HCT116 (cell line): ENCODE results near the gene CSNK1G1. TPM values are rescaled to one million over a fixed set of nuclear protein-coding genes. Genes with fewer than 3 reads are reported as not detected.

Experiments
- ATAC-seq: fragments of 200-7000 bp; cut with Tn5 transposase; 2 replicates; pipeline ENCODE4 v1.9.1; 2020; ENCODE audit warnings: mild to moderate bottlenecking, moderate library complexity
- BruUV-seq: library from RNA; stranded (reverse); fragments of 400-500 nt; replicated peaks from 2 replicates; lab custom pipeline; 2021; lab: Mats Ljungman, UMichigan
- CTCF ChIA-PET: fragments of 300-600 bp; sonication (Branson Sonifier 250); formaldehyde crosslinking; loops from one replicate; lab custom pipeline; 2021; ENCODE audit warnings: antibody characterized with exemption; lab: Charles Lee
- POLR2A ChIA-PET: fragments of 300-600, 350-600 bp; sonication (Branson Sonifier 250); formaldehyde crosslinking; loops from one replicate; lab custom pipeline; 2021; ENCODE audit warnings: antibody characterized with exemption; lab: Charles Lee
- RAD21 ChIA-PET, 2 experiments: fragments of 300-600 bp; sonication (Branson Sonifier 250); formaldehyde crosslinking; loops; one replicate each; lab custom pipeline; 2023; ENCODE audit warnings: low total read pairs in 2 of 2; ENCODE audit not compliant: uncharacterized antibody in 2 of 2, unreplicated experiment in 2 of 2, low non-redundant PET in 1 of 2; lab: Charles Lee
- DNase-seq: peaks from one replicate; pipeline ENCODE4 v3.0.0-alpha.2; 2010; ENCODE audit warnings: low read depth, low spot score
- H2AFZ ChIP-seq: fragments of 200-600 bp; shearing (Covaris generic), sonication (generic); 2 replicates; pipeline ENCODE4 v1.6.1; 2017; ENCODE audit warnings: low read depth, mixed run types, mixed read lengths, antibody characterized with exemption, low read length; ENCODE audit not compliant: poor library complexity, severe bottlenecking
- H3K27ac ChIP-seq: 2 replicates; pipeline ENCODE4 v1.5.1; 2012; ENCODE audit warnings: low read depth, low read length
- H3K27me3 ChIP-seq: fragments of 200-600 bp; sonication (generic); 2 replicates; pipeline ENCODE4 v1.6.1; 2016; ENCODE audit warnings: mixed run types, low read length, mixed read lengths; ENCODE audit not compliant: insufficient read depth
- H3K36me3 ChIP-seq, 2 experiments: fragments of 200-500 bp in 1 of 2; fragments of 200-600 bp in 1 of 2; sonication (Bioruptor generic) in 1 of 2; sonication (generic) in 1 of 2; 2 replicates each; pipeline versions ENCODE4 v1.5.1 to v1.6.1; 2014 to 2016; ENCODE audit warnings: low read length in 2 of 2, inconsistent platforms in 1 of 2, mixed read lengths in 1 of 2, mixed run types in 1 of 2; ENCODE audit not compliant: insufficient read depth in 2 of 2, control insufficient read depth in 1 of 2
- H3K4me1 ChIP-seq, 2 experiments: fragments of 200-600 bp in 1 of 2; sonication (generic) in 1 of 2; 2 replicates each; pipeline versions ENCODE4 v1.5.1 to v1.6.1; 2012 to 2017; ENCODE audit warnings: low read length in 2 of 2, inconsistent platforms in 1 of 2, mild to moderate bottlenecking in 1 of 2, mixed read lengths in 1 of 2, mixed run types in 1 of 2, moderate library complexity in 1 of 2; ENCODE audit not compliant: insufficient read depth in 2 of 2, control insufficient read depth in 1 of 2
- H3K4me2 ChIP-seq: fragments of 200-600 bp; sonication (generic); 2 replicates; pipeline ENCODE4 v1.6.1; 2017; ENCODE audit warnings: mixed run types, low read length, mixed read lengths
- H3K4me3 ChIP-seq, 2 experiments: fragments of 200-600 bp in 1 of 2; sonication (generic) in 1 of 2; replicated peaks in 1 of 2; 2 replicates each; pipeline ENCODE4 v1.5.1; 2011 to 2016; ENCODE audit warnings: low read length in 2 of 2, control low read depth in 1 of 2, low read depth in 1 of 2, mild to moderate bottlenecking in 1 of 2, mixed read lengths in 1 of 2, mixed run types in 1 of 2
- H3K79me2 ChIP-seq: fragments of 200-600 bp; sonication (generic); 2 replicates; pipeline ENCODE4 v1.6.1; 2017; ENCODE audit warnings: mild to moderate bottlenecking, mixed run types, low read length, moderate library complexity, mixed read lengths; ENCODE audit not compliant: insufficient read depth
- H3K9ac ChIP-seq: fragments of 200-600 bp; sonication (generic); 2 replicates; pipeline ENCODE4 v1.6.1; 2016; ENCODE audit warnings: low read length, mixed read lengths
- H3K9me2 ChIP-seq: fragments of 200-600 bp; sonication (generic), shearing (Covaris generic); 2 replicates; pipeline ENCODE4 v1.6.1; 2017; ENCODE audit warnings: mixed run types, mild to moderate bottlenecking, moderate library complexity; ENCODE audit not compliant: insufficient read depth
- H3K9me3 ChIP-seq, 2 experiments: fragments of 200-500 bp in 1 of 2; fragments of 200-600 bp in 1 of 2; sonication (Bioruptor generic) in 1 of 2; sonication (generic) in 1 of 2; 2 replicates each; pipeline ENCODE4 v1.6.1; 2014 to 2017; ENCODE audit warnings: low read length in 2 of 2, mixed read lengths in 2 of 2, inconsistent platforms in 1 of 2, low read depth in 1 of 2, mild to moderate bottlenecking in 1 of 2, mixed run types in 1 of 2, moderate library complexity in 1 of 2; ENCODE audit not compliant: control insufficient read depth in 1 of 2, insufficient read depth in 1 of 2
- H4K20me1 ChIP-seq: fragments of 200-600 bp; sonication (generic), shearing (Covaris generic); 2 replicates; pipeline ENCODE4 v1.6.1; 2017; ENCODE audit warnings: mixed run types, mild to moderate bottlenecking, moderate library complexity; ENCODE audit not compliant: insufficient read depth
- CBX3 ChIP-seq: IDR thresholded peaks from 2 replicates; pipeline ENCODE4 v1.6.1; 2012; ENCODE audit warnings: low read depth
- CTCF ChIP-seq, 3 experiments: fragments of 200-600 bp in 1 of 3; sonication (generic) in 1 of 3; IDR thresholded peaks in 2 of 3; conservative IDR thresholded peaks in 1 of 3; 2 replicates each; pipeline ENCODE4 v1.5.1; 2012 to 2017; ENCODE audit warnings: low read depth in 2 of 3, low read length in 2 of 3, antibody characterized with exemption in 1 of 3, borderline replicate concordance in 1 of 3, control low read depth in 1 of 3, mild to moderate bottlenecking in 1 of 3, mixed read lengths in 1 of 3, mixed run types in 1 of 3, moderate library complexity in 1 of 3; ENCODE audit not compliant: insufficient read depth in 1 of 3
- EGR1 ChIP-seq: IDR thresholded peaks from 2 replicates; pipeline ENCODE4 v1.6.1; 2012; ENCODE audit warnings: low read depth
- ELF1 ChIP-seq: IDR thresholded peaks from 2 replicates; pipeline ENCODE4 v1.6.1; 2012; ENCODE audit warnings: low read depth, borderline replicate concordance
- EZH2phosphoT487 ChIP-seq: fragments of 200-600 bp; IDR thresholded peaks from 2 replicates; pipeline ENCODE4 v1.6.1; 2018; ENCODE audit warnings: antibody characterized with exemption, borderline replicate concordance
- JUND ChIP-seq: IDR thresholded peaks from 2 replicates; pipeline ENCODE4 v1.6.1; 2012
- RAD21 ChIP-seq: IDR thresholded peaks from 2 replicates; pipeline ENCODE4 v1.6.1; 2012; ENCODE audit warnings: low read depth, mild to moderate bottlenecking
- SIN3A ChIP-seq: IDR thresholded peaks from 2 replicates; pipeline ENCODE4 v1.6.1; 2012; ENCODE audit warnings: low read depth
- SRF ChIP-seq: IDR thresholded peaks from 2 replicates; pipeline ENCODE4 v1.6.1; 2012; ENCODE audit warnings: low read depth
- TCF7L2 ChIP-seq: IDR thresholded peaks from 2 replicates; pipeline ENCODE4 v1.7.0; 2011; ENCODE audit warnings: borderline replicate concordance, inconsistent platforms; ENCODE audit not compliant: insufficient read depth, insufficient read length; ENCODE audit errors: extremely low read depth
- YY1 ChIP-seq: IDR thresholded peaks from 2 replicates; pipeline ENCODE4 v1.6.1; 2011; ENCODE audit warnings: low read length, low read depth, moderate library complexity, mild to moderate bottlenecking; ENCODE audit not compliant: insufficient replicate concordance; ENCODE audit errors: extremely low read depth
- ZFX ChIP-seq: fragments of 450-650 bp; IDR thresholded peaks from 2 replicates; pipeline ENCODE4 v1.6.1; 2017
- ZNF274 ChIP-seq: fragments of 200-500 bp; sonication (Bioruptor generic); IDR thresholded peaks from 2 replicates; pipeline ENCODE4 v1.6.1; 2014; ENCODE audit warnings: mild to moderate bottlenecking, low read depth, low read length, inconsistent platforms
- intact Hi-C: fragments of 100-400 bp; cut with micrococcal nuclease; formaldehyde crosslinking; loops from 2 replicates; pipeline ENCODE4 v1.10.0; 2022
- total RNA-seq: library from RNA; stranded (reverse); gene quantifications from one replicate; pipeline ENCODE4 v1.2.1, GENCODE V29; 2021; ENCODE audit not compliant: unreplicated experiment
- TF ChIP-seq, protein P1 (sequence below): IDR thresholded peaks from 2 replicates; pipeline ENCODE4 v1.6.1; 2011; ENCODE audit warnings: mild to moderate bottlenecking, low read length, moderate library complexity; ENCODE audit not compliant: insufficient replicate concordance; ENCODE audit errors: extremely low read depth

CSNK1G1 gene
- total RNA-seq, 1 experiment from 2014 or later = 21.1 TPM

GRCh38 chr15:64146520-64146884 is 209.5 kb downstream of the CSNK1G1 start:
- peaks cover 0 to 13% of the 10 kb centered on the region in 2 experiments; a peak in 3 of 4 replicates for H3K4me1 ChIP-seq
- BruUV-seq = no TSS peak
- no peaks in the 10 kb centered on the region; a peak in 1 of 4 replicates for H3K36me3 ChIP-seq
- intact Hi-C loops = no loop called here
- DNase-seq = no peak
- POLR2A ChIA-PET = no interaction called here
- no peaks in the 10 kb centered on the region for H3K79me2 ChIP-seq
- H2AFZ ChIP-seq = no peak overlapping the region
- H3K9ac ChIP-seq = no peak overlapping the region
- RAD21 ChIA-PET = no interaction called here
- TF ChIP-seq SRF = no peak
- TF ChIP-seq ZNF274 = no peak
- no peak for TF ChIP-seq YY1
- TF ChIP-seq RAD21 = no peak
- no peak for TF ChIP-seq EZH2phosphoT487
- no peak for TF ChIP-seq CBX3
- TF ChIP-seq JUND = no peak
- TF ChIP-seq TCF7L2 = no peak
- TF ChIP-seq CTCF (IDR thresholded peaks at IDR 0.05 in 2 of 3, conservative IDR thresholded peaks at IDR 0.05 in 1 of 3; ENCODE audit: borderline replicate concordance in 1 of 3, insufficient read depth in 1 of 3, low read depth in 2 of 3, low read length in 2 of 3) = no peak
- no peak for TF ChIP-seq EGR1
- no peak for TF ChIP-seq ZFX
- TF ChIP-seq, protein P1, sequence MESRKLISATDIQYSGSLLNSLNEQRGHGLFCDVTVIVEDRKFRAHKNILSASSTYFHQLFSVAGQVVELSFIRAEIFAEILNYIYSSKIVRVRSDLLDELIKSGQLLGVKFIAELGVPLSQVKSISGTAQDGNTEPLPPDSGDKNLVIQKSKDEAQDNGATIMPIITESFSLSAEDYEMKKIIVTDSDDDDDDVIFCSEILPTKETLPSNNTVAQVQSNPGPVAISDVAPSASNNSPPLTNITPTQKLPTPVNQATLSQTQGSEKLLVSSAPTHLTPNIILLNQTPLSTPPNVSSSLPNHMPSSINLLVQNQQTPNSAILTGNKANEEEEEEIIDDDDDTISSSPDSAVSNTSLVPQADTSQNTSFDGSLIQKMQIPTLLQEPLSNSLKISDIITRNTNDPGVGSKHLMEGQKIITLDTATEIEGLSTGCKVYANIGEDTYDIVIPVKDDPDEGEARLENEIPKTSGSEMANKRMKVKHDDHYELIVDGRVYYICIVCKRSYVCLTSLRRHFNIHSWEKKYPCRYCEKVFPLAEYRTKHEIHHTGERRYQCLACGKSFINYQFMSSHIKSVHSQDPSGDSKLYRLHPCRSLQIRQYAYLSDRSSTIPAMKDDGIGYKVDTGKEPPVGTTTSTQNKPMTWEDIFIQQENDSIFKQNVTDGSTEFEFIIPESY = no peak
- no peak for TF ChIP-seq SIN3A
- TF ChIP-seq ELF1 = no peak
- no peak for ATAC-seq
- no peaks in the 10 kb centered on the region for H3K9me3 ChIP-seq
- no peaks in the 10 kb centered on the region for H3K9me2 ChIP-seq
- no peaks in the 10 kb centered on the region for H4K20me1 ChIP-seq
- no peak overlapping the region for H3K27ac ChIP-seq
- CTCF ChIA-PET = no interaction called here
- H3K27me3 ChIP-seq = no peaks in the 10 kb centered on the region
- H3K4me3 ChIP-seq = no peak overlapping the region
- H3K4me2 ChIP-seq = no peak overlapping the region
